GM18505 (cell line): ENCODE data around the gene UBA7.
"Not testable (repeated sequence)": the region's sequence is repeated elsewhere in the genome, so short reads cannot be mapped to it uniquely, and the experiment has no call there.

Experiments used
- ATAC-seq: cut with Tn5 transposase; IDR thresholded peaks from one replicate; pipeline ENCODE4 v1.9.1; 2021; ENCODE audit not compliant: unreplicated experiment
- POLR2A ChIP-seq: IDR thresholded peaks from 4 replicates; pipeline ENCODE4 v1.6.1; 2011; ENCODE audit warnings: borderline replicate concordance; ENCODE audit not compliant: insufficient read depth, insufficient read length; ENCODE audit errors: extremely low read depth

Gene UBA7

DNA sequence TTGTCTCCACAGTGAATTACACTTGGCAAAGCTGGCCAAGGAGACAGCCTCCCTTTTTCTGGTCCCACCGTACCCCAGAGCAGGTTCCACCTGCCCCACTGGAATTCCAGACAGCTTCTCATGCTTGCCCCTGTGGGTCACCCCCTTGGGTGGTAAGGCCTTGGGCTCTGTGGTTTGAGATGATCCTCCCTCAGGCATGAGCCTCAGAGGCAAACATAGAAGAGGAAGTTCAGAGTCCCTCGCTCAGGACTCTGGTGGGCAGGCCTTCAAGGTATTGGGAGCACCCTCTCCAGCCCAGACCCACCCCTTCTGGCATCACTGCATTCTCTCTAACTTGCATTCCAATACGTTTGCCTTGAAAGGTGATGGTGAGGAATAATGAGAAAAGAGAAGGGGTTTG lies 17.6 kb upstream of the UBA7 start:
- ATAC-seq = no peak

DNA sequence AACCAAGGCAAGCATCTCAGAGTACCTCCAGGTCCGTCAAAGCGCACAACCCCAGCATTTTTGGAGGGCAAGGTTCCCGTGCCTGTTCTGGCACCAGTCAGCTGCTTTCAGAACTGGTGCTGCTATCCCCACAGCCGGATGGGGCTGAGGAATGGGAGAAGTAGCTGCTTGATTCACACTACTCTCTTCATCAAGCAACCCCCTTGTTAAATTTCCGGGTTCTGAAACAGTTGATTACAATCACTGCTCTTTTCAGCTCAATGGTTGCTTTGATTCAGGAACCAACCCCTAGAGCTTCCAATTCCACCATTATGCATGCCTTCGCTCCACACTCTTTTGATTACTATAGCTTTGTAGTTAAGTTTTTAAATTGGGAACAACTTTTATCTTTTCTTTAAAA lies 12.3 kb upstream of the UBA7 start:
- ATAC-seq = no peak
- TF ChIP-seq POLR2A = no peak

More for the DNA sequence above, 17.6 kb upstream of the UBA7 start:
- TF ChIP-seq POLR2A = no peak

DNA sequence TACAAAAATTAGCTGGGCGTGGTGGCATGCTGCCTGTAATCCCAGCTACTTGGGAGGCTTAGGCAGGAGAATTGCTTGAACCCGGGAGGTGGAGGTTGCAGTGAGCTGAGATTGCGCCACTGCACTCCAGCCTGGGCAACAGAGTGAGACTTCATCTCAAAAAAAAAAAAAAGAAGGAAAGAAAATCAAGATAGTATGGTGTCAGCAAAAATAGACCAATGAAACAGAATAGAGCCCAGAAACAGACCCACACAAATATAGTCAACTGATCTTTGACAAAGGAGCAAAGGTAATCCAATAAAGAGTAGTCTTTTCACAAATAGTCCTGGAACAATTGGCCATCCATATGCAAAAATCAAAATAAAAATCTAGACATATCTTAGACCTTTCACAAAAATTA lies 9.4 kb upstream of the UBA7 start:
- not testable (repeated sequence) for ATAC-seq

DNA sequence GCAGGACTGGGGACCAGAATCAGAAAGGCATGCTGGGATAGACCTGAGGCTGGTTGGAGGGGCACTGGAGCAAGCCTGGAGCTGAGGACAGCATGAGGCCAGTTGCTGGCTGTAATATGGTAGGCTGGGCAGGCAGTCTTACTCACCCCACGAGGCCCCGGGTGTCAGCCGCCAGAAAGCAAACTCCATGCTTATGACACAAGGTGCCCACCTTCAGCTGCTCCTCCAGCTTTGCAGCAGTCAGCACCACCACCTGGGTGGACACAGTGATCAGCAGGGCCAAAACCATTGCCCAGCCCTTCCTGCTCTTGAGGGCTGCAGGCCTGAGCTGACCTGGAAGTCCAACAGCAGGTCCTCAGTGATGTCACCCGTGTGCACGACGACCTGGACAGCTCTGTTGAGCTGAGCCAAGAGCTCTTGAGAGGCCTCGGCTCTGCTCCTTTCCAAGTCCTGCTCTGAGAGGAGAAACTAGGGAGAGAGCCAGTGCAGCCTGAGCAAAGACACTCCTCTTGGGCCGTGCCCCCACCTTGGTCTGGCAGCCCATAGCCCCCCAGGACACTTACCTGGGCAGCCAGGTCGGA lies 747 bp downstream of the UBA7 start:
- TF ChIP-seq POLR2A = no peak
- ATAC-seq = no peak

DNA sequence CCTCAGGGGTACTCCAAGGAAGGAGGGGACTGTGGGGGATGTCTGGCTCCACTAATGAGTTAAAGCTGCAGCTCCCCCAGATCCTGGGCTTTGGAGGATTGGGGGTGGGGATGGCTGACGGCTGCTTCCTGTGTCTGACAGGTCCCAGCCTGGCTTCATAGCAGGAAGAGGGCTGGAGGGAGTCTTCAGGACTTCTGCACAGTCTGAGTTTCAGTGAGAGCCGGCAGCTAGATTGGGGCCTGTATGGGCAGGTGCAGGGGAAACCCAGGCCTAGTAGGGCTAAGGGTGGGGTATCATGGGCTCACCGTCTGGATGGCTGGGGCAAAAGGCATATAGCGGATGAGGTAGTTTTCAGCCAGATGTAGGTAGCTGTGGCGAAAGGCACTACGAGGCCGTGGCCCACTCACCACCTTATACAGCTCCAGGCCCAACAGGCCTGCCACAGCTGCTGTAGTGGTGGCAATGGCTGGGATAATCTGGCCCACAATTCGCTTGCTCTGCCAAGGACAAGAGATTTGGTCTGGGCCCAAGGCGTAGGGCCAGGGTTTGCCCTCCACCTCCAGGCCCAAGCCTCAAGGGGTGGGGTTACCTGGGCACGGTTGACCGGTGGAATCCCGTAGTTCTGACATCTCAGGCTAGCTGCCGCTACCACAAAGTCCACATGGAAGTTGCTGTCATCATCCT lies 6.2 kb downstream of the UBA7 start:
- no peak for TF ChIP-seq POLR2A
- ATAC-seq = no peak

DNA sequence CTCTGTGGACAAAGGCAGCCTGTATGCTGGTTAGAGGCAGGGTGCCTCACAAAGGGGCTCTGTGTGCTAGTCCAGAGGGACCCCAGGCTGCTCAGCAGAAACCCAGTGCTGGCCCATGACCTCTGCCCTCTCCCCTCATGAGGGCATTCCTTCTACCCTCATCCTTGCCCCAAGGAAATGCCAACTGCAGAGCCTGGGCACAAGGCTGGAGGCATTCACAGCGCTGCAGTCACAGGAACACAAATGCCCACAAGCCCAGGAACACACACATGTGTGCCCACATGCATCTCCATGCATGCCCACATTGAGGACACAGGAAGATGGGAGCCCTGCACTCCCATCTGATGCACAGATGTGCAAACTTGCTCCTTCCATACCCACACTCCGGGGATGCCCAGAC lies 6.9 kb downstream of the UBA7 start:
- ATAC-seq = no peak
- peak; percentile 4 for TF ChIP-seq POLR2A

DNA sequence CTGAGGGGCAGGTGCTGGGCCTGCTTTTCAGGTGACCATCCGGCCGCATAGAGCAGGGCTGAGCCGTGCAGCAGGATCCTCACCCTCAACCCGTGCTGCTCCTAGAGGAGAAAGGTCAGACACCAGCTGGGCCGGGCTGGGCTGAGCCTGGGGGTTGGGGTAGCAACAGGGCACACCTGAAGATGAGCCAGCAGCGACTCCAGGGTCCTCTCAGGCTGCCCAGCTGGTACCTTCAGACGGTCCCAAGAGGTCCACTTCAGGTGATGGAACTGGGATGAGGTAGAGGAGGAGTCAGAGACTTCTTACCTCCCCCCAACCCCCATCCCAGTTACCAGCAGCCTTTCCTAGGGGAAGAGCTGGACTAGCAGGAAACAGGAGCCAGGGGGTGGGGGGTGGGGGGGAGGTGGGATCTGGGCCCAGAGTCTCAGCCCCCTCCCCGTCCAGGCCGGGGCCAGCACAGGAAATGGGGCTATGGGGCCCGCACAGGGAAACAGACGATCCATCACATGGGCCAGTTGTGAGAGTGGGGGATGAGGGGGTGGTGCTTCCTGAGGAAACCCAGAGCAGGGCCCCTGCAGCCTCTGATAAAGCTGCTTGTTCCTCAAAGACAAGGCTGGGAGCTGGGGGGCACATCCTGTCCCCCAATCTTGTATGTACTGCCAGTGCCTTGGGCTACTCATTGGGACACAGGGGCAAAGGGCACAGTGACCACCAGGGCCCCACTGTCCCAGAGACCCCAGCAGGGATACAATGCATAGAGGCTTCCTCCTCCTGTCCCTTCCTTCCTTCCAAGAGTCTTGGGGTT lies 7.7 kb downstream of the UBA7 start:
- ATAC-seq = no peak
- TF ChIP-seq POLR2A = peak; percentile 51

DNA sequence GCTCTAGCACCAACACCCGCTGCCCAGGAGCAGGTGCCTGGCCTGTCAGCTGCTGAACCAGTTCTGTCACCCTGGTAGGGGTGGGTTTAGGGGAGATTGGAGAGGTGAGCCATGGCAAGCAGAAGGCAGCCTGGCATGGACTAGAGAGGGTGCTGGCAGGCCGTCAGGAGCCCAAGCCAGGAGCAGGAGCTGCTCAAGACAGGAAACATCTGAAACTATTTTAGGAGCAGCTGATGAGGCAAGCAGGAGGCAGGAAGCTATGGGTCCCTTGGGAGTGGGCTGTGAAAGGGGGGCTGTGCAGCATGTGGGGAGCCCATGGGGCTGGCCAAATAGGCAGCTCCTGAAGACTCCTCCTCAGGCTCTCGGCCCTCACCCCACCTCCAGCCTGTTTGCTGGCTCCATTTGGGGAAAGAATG lies 8.4 kb downstream of the UBA7 start:
- ATAC-seq = no peak

DNA sequence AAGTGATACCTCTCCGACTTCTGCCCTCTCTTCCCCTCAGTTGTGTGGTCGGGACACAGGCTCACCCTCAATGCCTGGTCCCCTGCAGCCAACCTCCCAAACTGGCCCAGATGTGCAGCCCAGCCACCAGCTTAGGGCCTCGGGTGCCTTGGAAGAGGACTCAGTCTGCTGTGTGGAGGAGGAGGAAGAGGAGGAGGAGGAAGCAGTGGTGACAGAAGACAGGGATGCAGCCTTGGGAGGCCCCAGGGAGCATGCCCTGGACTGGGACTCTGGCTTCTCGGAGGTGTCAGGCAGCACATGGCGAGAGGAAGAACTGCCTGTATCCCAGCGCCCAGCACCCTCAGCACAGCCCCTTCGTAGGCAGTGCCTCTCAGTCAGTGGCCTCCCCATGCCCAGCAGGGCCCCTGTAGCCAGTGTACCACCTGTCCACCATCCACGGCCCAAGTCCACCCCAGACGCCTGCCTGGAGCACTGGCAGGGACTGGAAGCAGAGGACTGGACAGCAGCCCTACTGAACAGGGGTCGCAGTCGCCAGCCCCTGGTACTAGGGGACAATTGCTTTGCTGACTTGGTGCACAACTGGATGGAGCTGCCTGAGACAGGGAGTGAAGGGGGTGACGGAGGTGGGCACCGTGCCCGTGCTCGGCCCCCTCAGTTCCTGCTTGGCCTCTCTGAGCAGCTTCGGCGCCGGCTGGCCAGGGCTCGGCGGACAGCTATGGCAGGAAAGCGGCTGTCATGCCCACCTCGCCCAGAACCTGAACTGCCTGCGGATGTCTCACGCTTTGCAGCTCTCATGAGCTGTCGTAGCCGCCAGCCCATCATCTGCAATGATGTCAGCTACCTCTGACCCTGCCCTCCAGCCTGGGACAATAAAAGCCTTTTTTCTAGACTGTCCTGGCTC lies 9.4 kb downstream of the UBA7 start:
- TF ChIP-seq POLR2A = no peak
- ATAC-seq = no peak

More for the DNA sequence above, 8.4 kb downstream of the UBA7 start:
- no peak for TF ChIP-seq POLR2A

DNA sequence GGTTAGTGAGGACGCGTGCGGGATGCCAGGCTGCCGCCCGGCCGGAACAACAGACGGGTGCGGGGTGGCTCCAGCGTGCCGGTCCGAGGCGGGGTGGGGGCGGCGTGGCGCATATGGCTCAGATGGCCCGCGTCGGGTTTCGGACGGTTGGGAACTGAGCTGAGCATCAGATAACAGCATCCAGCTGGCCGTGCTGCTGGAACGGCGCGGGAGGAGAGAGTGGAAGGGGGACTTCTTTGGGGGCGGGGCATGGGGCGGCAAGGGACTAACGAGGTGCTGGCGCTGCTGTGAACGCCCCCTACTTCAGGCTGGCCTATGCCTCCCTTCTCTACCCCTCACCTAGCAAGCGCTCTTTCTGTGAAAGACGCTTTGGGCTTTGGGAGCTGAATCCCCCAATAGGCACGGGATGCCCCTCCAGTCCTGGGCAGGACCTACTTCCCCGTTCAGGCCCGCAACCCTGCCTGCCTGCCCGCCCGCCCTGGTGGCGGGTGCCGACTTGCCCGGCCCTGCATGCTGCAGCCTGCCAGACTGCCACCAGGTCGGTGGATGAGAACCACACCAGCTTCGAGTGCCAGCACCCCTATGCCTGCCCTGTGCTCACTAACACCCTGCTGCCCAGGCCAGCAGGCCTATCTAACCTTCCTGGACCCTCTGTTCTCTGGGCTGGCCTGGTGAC lies 10.2 kb downstream of the UBA7 start:
- TF ChIP-seq POLR2A = peak; percentile 11
- peak; percentile 8 for ATAC-seq

DNA sequence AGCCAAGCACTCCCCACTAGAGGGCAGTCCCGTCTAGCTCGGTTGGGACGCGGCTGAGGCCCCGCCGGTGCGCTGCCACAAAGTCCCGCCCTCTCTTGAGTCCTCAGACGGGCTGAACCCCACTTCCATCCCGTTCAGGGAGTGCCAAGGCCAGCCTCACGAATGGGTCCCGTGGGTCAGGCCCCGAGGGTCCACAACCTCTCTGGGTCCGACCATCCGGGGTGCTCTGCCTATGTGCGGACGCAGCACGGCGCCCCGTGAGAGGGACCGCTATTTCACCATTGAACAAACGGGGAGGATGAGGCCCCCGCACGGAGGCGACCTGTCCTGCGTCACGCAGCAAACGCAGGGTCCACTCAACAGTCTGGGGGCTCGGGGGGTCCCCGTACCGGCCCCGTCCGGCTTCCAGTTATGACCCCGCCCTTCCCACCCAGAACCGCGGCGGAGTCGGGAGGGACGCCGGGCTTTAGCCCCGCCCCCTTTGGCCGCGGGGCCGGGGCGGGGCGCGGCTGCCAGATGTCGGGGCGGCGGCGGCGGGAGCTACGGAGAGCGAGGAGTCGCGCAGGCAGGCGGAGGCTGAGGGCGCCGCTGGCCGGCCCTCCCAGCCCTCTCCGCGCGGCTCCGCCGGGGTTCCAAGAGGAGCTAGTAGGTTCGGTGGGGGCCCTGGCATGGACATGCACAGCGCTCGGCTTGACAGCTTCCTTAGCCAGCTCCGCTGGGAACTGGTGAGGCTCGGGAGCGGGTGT lies 10.9 kb downstream of the UBA7 start, which contains the start of gene INKA1:
Gene INKA1, plus strand, starts transcription at position 543 of the 746 bp plus-strand sequence. Its CDS starts 132 bp downstream, at position 675.
- peak; percentile 64 for ATAC-seq
- TF ChIP-seq POLR2A = no peak

DNA sequence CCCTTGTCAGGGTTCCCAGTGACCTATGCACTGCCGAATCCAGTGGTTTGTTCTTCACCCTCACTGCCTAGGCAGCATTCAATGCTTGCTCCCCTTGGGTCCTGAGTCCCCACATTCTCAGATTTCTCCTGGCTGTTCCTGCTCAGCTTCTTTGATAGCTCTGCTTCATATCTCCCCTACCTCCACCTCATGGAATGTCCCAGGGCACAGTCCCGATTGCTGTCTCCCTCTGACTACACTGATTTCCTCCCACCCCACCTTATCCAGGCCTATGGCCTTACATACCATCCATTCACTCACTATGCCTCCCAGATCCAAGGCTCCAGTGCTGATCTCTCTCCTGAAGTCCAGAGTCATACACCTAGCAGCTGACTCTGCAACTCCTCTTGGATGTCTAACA lies 12.6 kb downstream of the UBA7 start:
- no peak for ATAC-seq

More for the DNA sequence above, 12.6 kb downstream of the UBA7 start:
- no peak for TF ChIP-seq POLR2A
